GM10847 (cell line): ENCODE data around the gene LDLR.

ENCODE experiments used
- POLR2A ChIP-seq: IDR thresholded peaks from 2 replicates; pipeline ENCODE4 v1.6.1; 2011; ENCODE audit not compliant: insufficient read length; ENCODE audit errors: extremely low read depth

Gene LDLR

DNA sequence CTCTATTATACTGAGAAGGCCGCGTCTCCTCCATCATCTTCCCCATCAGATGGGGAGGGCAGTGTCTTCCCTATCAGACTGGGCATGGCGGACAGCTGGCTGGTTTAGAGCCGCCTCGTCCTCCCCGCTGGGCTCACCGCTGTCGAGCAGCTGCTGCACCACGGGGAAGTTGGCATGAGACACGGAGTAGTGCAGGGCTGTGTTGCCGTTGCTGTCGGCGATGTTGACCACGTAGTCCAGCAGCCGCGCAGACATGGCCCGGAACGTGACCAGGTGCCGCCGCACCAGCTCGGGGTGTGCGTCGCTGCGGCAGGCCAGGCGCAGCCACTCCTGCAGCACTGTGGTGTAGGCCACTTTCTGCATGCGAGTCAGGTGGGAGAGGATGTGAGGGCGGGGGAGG, 85.1 kb downstream of the LDLR start:
- no peak for TF ChIP-seq POLR2A

DNA sequence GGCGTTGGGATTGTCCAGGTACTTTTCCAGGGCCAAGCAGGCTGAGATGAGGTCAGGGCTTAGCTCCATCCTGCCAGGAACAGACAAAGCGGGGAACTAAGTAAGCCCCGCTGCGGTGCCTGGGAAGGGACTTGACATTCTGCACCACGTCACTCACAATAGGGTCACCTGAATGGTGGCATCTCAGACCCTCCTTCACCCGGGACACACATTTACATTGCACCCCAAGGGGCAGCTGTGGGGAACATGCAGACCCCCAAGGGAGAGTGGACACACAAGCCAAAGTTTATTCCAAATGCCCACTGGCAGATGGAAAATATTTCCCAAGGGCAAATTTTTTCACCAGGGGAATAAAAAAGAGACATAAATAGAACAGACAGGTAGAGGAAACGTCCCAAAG, 86.7 kb downstream of the LDLR start:
- TF ChIP-seq POLR2A = no peak

DNA sequence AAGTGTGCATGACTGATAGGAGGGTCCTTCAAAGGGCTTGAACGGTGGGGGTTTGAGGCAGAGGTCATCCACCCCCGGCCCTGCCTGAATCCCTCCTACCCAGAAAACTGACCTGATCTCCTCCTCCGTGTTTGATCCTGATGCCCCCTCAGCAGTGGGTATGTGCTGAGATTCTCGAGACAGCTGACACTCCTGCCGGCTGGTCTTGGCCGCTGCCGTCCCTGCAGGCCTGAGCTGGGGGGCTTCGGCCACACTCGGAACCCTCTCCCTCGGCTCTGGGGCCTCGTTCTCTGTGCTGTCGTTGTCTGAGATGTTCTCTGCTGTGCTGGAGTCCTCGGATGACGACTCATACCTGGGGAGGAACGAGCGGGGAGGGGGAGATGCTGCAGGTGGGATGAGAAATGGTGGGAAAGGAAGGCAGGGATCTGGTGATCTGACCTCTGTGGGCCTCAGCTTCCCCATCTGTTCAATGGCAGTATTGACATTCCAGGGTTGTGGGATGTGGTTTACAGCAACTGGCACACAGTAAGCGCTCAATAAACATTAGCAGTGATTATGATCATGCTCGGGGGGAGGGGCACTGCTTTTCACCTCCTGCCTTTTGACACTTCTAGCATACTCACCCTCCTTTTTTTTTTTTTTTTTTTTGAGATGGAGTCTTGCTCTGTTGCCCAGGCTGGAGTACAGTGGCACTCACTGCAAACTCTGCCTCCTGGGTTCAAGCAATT, 87.4 kb downstream of the LDLR start:
- no peak for TF ChIP-seq POLR2A

DNA sequence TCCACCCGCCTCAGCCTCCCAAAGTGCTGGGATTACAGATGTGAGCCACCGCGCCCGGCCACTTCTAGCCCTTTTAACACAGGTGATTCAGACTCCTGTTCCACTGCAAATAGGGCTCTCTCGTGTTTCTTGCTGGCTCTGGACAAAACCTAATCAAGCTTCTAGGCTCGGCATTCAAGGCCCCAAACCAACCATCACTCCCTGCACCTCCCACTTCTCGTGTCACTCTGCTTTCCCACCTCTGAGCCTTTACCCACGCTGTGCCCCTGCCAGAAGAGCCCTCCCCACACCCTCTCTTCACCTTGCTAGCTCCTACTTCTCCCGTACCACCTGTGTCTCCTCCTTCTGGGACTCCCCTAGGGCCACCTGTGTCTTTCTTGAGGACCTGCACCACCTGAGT, 88.3 kb downstream of the LDLR start:
- TF ChIP-seq POLR2A = no peak

DNA sequence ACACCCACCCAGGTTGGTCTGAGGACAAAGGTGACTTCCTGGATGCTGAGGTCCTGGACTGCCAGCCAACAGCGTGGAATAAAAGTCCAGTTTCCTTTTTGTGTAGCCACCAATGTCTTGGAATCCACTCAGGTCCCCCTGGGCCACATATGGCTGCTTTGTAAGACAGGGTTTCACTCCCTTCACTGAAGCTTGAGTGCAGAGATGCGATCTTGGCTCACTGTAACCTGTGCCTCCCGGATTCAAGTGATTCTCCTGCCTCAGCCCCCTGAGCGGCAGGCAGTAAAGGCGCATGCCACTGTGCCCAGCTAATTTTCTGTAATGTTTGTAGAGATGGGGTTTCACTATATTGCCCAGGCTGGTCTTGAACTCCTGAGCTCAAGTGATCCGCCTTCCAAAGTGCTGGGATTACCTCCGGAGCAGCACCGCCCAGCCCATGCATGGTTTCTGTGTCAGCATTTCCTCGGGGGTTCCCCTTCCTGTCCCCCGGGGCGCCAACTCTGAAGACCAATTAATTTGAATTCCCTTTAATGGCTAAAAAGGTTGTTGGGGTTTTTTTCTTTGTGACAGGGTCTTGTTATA, 90.5 kb downstream of the LDLR start:
- TF ChIP-seq POLR2A = no peak

DNA sequence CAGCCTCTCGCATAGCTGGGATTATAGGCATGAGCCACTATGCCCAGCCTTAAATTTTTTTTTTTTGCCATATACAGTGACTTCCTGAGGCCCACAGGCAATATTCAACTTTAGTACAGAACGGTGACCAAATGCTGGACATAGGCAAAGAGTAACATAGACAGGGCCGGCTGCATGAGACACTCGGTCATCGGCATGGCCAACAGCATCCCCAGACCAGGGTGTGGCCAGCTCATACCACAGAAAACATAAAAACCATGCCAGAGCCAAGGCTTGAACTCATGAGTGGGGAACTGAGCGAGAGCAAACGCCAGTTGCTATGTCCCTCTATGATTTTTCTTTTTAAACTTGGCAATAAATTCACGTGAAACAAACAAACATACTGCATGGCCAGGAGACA, 91.1 kb downstream of the LDLR start:
- TF ChIP-seq POLR2A = no peak

DNA sequence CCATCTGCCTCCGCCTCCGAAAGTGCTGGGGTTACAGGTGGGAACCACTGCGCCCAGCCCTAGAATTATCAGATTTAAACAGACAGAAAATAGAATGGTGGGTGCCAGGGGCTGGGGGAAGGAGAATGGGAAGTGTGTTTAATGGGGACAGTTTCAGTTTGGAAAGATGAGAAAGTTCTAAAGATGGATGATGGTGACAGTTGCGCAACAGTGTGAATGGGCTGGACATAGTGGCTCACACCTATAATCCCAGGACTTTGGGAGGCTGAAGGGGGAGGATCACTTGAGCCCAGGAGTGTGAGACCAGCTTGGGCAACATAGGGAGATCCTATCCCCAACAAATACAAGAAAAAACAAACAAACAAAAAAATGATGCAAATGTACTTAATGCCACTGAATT, 92.2 kb downstream of the LDLR start:
- no peak for TF ChIP-seq POLR2A
